Body of pancreas (tissue), 4 donors: ENCODE data around the gene CFAP44.

Experiments
- POLR2A ChIP-seq, 3 donors: fragments of 450-650 bp; IDR thresholded peaks; one replicate each; pipeline ENCODE4 v1.6.1; 2016; ENCODE audit warnings: antibody characterized with exemption in 3 of 3, mild to moderate bottlenecking in 2 of 3
- TF ChIP-seq, protein P1 (sequence below), 7 experiments: fragments of 450-650 bp in 4 of 7; fragments of 200-600 bp in 3 of 7; sonication (generic) in 3 of 7; IDR thresholded peaks; one replicate each; pipeline ENCODE4 v1.5.1; 2016 to 2019; ENCODE audit warnings: antibody characterized with exemption in 7 of 7

DNA sequence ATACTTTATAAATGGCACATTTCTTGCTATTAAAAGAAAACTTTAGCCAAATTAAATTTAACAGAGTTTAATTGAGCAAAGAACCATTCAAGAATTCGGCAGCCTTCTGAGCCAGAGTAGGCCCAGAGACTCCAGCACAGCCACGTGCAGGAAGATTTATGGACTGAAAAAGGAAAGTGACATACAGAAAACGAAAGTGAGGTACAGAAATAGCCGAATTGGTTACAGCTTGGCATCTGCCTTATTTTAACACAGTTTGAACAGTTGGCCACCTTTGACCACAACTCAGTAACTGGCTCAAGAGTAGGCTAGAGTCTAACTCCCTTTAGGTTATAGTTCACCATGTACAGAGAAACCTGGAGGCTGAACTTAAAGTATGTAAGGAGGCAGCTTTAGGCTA lies 17.6 kb downstream of the CFAP44 start:
- TF ChIP-seq, protein P1, sequence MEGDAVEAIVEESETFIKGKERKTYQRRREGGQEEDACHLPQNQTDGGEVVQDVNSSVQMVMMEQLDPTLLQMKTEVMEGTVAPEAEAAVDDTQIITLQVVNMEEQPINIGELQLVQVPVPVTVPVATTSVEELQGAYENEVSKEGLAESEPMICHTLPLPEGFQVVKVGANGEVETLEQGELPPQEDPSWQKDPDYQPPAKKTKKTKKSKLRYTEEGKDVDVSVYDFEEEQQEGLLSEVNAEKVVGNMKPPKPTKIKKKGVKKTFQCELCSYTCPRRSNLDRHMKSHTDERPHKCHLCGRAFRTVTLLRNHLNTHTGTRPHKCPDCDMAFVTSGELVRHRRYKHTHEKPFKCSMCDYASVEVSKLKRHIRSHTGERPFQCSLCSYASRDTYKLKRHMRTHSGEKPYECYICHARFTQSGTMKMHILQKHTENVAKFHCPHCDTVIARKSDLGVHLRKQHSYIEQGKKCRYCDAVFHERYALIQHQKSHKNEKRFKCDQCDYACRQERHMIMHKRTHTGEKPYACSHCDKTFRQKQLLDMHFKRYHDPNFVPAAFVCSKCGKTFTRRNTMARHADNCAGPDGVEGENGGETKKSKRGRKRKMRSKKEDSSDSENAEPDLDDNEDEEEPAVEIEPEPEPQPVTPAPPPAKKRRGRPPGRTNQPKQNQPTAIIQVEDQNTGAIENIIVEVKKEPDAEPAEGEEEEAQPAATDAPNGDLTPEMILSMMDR (IDR thresholded peaks at IDR 0.05): no peak
- TF ChIP-seq POLR2A (IDR thresholded peaks at IDR 0.05): no peak
